PC-9 (cell line): Measurements from ENCODE around the gene STAB2.

Source experiments
- CTCF ChIP-seq: fragments of 200-600 bp; sonication (generic); conservative IDR thresholded peaks from 2 replicates; pipeline ENCODE4 v1.6.1; 2017; ENCODE audit warnings: mixed run types, antibody characterized with exemption, mild to moderate bottlenecking, moderate library complexity
- EZH2 ChIP-seq: fragments of 200-600 bp; sonication (generic); IDR thresholded peaks from 2 replicates; pipeline ENCODE4 v1.8.0; 2017; ENCODE audit warnings: antibody characterized with exemption, low read depth

GRCh38 chr12:103697971-103698751, 111.1 kb downstream of the STAB2 start:
- no peak for TF ChIP-seq EZH2
- no peak for TF ChIP-seq CTCF
